CD4-positive, alpha-beta T cell treated with Interleukin-21 for 1 hour (primary cell): ENCODE measurements around the gene STPG4.
A peak's percentile ranks its signal among the peaks of the same experiment; 100 is the strongest.

Experiments used
- DNase-seq: peaks from one replicate; pipeline ENCODE4 v3.0.0-alpha.2; 2020

The STPG4 gene

DNA sequence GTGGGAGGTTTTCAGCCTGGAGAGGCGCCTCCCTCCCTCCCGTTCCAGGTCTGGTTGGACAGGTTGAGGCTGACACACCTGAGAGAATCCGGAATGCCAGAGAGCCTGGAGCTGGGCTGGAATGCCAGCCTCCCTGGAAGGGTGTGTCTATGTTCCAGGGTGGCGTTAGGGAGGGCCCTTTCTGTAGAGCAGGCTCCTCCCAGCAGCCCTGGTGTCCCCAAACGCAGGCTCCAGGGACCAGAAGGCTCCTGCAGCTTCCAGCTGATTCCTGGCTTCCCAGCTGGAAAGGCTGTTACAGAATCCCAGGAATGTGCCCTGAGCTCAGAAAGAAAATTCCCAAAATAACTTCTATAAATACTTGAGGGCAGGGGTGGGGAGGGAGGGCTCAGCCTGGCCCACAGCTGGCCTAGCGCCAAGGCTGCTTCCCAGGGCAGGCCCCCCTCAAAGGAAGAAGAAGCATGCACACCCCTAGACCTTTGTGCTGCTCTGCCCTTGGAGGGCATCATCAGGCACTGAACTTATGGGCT lies 85.4 kb downstream of the STPG4 start:
- DNase-seq, result no peak

DNA sequence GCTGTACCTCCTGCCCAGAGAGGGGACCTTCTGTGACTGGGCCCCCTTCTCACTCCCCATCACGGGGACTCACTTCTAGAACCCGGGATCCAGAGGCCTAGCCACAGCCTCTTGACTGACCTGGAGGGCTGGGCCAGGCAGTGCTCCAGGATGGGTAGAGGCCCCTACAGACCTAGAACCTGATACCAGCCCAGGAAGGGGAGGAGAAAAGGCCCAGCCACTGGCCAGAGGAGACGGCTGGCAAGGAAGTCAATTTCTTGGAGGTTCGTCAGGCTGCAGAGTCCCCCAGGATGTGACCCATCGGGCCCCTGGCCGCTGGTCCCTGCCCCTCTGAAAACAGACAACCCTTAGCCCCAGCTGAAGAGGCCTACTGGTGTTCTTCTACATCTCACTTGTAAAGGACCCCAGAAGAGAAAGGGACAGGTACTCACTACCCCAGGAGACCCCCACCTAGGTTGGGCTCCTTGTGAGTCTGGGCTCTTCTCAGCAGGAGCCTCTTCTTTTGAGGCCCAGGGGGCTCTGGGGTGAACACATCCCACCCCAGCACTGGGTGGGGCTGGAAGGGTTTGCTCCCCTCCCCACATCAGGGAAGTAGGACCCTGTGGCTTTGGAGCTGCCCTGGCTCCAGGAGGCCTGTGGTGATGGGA lies 86.0 kb downstream of the STPG4 start:
- DNase-seq, result no peak

DNA sequence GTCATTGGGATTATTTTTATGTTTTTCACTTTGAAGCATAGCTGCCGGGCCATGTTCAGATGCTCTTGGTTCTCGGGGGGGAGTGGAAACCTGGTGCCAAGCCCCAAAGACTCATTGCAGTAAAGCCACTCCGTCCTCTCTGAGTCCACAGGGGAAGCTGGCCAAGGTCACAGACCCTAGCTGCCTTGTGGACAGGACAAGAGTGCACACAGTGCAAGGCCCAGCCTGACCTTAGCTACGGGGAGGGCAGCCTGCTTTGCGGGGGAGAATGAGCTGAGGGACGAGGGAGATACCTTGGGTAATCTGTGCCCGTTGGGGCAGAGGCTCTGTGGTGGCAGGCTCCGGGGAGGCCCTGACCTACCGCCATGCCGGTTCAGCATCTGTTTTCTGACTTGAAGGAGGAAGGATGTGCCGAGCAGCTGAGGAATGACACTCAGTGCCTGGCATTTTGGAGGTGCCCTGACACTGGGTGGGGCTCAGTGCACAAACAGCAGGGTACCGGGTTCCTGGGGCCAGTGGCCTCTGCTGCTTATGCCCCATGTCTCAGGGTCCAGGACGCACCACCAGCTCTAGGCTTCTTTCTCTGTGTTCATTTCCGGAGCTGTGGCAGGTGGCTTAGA lies 87.2 kb downstream of the STPG4 start:
- no peak for DNase-seq

DNA sequence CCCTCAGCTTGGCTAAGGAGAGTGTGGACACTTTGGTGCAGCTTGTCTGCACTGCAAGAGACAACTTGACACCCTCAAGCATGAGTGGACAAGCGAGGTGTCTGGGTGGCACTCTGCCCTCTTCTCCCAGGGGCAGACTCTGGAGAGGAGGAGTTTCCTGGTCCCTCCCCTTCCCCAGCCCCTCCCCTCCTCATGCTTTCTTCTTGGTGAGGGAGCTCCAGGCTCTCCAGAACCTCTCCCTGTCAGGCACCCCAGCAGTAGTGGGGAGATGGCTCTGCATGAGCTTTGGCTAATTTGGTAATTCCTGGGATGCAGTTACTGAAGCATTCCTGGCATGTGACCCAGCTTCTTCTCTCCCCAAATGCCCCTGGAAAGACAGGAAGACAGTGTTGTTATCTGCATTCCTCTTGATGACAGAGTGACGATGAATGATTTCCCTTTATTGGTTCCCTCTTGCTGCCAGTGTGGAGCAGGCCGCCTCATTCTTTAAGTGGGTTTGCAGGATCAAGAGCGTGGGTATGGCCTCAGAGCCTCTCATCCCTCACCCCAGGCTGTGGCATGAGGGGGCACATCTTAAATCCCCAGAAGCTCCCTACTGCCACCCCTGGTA lies 89.2 kb downstream of the STPG4 start:
- no peak for DNase-seq

- no peak for DNase-seq
Observed at GRCh38 chr2:47065343-47065742, 89.8 kb downstream of the STPG4 start.

GRCh38 chr2:47064106-47064505 lies 91.0 kb downstream of the STPG4 start:
- no peak for DNase-seq

- no peak for DNase-seq
Observed at GRCh38 chr2:47063538-47063930, 91.6 kb downstream of the STPG4 start.

DNA sequence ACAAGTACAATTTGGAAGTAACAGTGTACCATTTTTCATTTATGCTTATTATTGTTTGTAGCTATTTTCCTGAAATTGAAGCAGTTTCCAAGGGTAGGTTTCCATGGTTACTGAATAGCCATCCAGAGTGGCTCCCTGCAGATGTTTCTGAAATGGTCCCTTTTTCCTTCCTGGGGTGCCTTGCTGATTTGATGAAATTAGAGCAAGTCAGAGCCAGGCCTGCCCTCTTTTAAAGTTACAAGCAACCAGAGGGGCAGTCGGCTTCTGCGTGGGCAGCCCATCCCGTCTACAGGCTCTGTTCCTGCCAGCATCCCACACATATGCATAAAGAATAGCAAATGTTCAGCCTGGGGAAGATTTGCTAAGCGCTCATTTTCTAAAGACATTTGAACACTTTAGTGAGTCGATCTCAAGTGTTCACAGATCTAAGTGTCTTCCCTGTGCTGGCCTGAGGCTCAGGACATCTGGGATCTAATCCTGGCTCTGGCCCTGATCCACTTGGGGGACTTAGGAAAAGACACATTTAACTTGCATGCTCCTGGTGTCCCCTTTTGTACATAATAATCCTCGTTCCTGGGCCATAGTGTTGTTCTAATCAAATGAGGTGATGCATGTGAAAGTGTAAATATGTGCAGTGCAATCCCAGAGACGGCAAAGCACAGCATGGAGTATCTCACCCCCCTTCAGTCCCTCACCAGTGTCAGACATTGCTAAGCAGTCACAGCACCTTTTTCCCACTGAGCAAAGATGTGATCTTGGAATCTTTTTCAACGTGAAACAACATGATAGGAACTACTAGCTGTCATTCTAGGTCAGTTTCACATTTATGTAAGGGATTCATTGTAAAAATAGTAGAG lies 92.2 kb downstream of the STPG4 start:
- DNase-seq, result no peak

- DNase-seq, result no peak
Observed at GRCh38 chr2:47061944-47062678, 93.0 kb downstream of the STPG4 start.

GRCh38 chr2:47060652-47061170 lies 94.4 kb downstream of the STPG4 start:
- no peak for DNase-seq

DNA sequence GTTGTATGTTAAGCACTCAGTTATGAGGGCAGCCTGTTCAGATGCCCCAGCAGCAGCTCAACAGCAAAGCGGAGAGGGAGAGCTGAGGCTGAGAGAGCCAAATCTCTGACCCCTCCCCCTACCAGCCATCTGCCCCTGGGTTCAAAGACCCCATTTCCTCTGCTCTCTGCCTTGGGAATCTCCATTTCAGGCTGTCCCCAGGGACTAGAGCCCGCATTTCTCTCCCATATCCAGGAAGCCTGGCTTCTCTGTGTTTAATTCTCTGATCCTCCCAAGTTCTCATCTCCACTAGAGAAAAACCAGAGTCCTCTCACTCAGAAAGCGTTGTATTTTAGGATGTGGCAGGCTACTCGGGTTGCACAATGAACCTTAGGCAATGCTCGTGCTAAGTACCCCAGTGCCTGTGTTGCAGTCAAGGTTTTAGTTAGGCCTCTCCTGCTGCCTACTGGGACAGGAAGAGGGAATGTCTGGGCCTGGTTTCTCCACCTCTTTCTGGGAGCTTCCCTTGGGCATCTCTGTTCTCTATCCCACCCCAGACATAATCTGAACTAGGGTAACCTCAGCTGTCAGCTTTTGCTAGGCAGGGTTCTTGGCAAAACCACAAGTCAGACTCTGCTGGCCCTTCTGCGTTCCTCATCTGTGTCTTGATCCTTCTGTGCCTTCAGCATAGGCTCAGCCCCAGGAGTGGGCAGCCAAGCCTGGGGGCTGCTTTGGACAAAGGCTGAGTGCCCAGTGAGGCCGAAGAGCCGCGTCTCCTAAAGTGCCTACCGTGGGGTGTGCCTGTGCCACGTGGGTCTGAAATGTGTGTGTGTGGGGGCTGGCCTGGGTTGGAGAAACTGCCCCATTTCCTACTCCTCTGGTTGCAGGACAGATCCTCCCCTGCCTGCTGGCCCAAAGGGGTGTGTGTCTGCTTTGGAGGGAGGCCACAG lies 96.8 kb downstream of the STPG4 start:
- no peak for DNase-seq

GRCh38 chr2:47057687-47058002 lies 97.5 kb downstream of the STPG4 start:
- no peak for DNase-seq

DNA sequence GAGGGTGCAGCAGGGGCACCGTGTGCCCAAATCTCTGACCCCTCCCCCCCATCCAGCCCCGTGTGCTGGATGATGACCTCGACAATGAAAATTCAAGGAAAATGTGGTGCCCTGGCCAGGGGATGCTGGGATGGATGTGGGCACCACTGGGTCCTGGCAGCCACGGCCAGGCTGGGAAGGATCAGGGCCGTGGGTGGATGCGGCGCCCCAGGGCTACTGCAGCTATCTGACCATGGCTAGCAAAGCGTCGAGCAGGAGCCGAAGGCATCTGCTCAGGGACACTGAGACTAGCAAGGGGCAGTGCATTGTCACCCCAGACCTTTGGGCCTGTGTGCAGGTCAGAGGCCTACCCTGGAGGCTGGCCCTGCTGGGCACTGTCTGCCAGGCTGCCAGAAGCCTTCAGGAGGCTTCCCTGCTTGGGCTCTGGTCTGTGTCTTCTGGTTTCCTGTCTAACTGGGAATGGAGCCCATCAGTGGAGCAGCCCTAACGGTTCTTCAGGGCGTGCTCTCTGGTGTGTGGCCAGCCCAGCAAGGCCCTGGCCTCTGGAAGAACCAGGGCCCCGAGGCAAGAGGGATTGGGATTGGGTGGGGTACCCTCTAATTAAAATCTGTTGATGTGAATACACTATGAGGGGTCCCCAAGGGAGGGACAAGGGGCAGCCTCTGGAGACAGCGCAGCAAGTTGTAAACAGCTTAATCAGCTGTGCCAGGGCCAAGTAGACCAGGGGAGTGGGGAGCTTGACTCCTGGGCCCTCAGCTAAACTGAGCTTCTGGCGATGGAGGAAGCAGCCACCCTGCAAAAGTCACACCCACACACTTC lies 98.0 kb downstream of the STPG4 start:
- DNase-seq, result peak; percentile 18

DNA sequence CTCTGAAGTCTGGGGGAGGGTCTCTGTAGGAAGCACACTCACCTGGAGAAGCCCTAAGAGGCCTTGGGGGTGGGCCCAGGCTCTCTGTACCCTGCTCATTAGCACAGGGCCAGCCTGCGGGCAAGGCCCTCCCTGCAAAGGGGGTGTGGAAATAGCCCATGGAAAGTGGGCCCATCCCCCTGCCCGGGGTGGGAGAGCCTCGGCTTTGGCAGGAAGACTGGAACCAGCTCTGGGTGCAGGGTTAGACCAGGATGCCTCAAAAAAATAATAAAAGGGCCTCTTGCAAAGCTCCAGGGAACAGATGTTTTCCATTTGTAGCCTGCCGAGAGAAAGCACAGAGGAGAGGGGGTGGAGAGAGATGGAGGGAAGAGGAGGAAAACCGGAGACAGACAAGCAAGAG lies 98.7 kb downstream of the STPG4 start:
- DNase-seq, result no peak

DNA sequence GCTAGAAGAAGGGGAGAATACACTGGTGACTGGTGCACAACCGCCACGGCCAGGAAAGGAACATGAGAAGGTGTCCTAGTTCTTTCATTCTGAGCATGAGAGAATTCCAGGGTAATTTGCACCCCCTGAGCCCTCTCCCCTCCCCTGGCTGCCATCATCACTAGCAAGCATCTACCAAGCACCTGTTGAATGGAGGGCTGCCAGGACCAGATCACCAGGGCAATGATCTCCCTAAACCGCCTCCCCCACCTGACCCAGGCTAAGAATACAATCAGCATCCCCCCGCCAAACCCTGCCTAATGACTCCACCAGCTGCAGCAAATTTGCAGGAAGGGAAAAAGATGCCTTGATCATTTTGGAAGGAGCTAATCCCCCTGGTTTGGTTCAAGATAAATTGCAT lies 100.2 kb downstream of the STPG4 start:
- no peak for DNase-seq

DNA sequence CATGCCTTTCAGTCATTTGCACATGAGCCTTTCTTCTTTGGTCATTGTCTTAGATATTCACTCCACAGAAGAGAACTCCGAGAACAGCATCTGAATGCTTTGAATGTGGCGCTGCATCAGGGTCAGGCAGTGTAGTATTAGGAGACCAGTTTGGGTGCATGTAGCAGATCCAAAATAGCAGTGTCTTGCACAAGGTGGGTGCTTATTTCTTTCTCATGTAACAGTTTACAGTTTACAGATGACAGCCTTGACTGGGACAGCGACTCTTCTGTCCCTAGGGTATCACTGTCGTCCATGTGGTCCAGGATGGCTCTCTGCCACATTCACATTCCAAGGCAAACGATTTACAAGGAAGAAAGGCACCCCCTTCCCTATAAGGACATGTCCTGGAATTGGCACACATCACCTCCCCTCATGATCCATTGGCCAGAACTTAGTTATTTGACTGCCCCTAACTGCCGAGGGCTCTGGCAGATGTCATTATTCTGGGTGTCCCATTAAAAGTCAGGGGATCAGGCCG lies 101.0 kb downstream of the STPG4 start:
- DNase-seq, result no peak

DNA sequence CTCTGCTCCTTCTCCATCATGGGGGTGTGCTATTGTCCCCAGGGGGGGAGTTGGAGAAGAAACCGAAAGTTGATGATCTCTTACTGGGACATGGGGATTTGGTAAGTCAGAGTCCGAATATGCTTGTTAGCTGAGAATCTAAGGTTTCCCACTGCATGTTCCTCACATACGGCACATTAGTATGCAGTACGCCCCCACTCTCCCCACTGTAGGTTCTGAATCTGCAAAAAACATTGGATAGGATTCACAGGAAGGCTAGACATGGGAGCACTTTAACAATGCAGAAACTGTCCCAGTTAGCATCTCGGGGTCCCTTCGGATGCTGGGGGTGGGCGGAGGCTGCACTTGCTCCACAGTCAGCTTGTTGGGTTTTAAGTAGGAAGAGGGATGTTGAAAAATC lies 102.3 kb downstream of the STPG4 start:
- no peak for DNase-seq

GRCh38 chr2:47051562-47051961 lies 103.5 kb downstream of the STPG4 start:
- DNase-seq, result no peak

- no peak for DNase-seq
Observed at GRCh38 chr2:47050762-47051161, 104.3 kb downstream of the STPG4 start.

DNA sequence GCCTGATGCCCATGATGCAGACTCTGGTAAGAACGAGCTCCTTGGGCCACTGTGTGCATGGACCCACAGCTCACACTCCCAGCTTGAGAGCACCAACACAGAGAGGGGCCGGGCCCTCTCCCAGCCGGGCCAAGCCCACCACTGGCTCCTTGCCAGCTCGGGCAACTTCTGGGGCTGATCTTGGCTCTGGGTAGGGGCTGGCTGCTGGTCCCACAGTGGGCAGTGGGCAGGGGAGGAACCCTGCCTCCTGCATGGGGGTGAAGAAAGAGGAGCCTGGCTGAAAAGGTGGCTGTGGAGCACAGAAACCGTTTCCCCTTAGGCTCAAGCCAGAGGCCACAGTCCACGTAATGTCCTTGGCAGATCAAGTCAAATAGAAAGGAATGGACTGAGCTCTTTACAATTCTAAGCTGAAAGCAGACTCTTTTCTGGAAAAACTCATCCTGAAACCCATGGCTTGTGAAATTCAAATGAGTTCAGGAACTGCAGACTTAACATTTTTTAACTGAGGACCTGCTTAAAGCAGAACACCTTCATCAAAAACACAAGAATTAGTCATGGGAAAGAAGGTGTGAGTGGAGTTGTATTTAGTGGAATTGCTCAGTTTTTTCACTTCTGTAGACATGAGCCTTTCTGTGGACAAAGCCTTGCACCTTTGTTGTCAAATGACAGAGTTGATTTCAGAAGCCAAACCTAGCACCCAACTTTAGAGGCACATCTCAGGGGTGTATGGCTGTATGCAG lies 104.9 kb downstream of the STPG4 start:
- no peak for DNase-seq
